GM12873 (cell line): ENCODE data around the gene FBXL2.

Source experiments
- TF ChIP-seq, protein P1 (sequence below): IDR thresholded peaks from 2 replicates; pipeline ENCODE4 v1.5.1; 2012; ENCODE audit warnings: low read depth, mild to moderate bottlenecking, moderate library complexity, low read length, control low read depth; ENCODE audit not compliant: insufficient read depth; ENCODE audit errors: missing control alignments

FBXL2 gene

DNA sequence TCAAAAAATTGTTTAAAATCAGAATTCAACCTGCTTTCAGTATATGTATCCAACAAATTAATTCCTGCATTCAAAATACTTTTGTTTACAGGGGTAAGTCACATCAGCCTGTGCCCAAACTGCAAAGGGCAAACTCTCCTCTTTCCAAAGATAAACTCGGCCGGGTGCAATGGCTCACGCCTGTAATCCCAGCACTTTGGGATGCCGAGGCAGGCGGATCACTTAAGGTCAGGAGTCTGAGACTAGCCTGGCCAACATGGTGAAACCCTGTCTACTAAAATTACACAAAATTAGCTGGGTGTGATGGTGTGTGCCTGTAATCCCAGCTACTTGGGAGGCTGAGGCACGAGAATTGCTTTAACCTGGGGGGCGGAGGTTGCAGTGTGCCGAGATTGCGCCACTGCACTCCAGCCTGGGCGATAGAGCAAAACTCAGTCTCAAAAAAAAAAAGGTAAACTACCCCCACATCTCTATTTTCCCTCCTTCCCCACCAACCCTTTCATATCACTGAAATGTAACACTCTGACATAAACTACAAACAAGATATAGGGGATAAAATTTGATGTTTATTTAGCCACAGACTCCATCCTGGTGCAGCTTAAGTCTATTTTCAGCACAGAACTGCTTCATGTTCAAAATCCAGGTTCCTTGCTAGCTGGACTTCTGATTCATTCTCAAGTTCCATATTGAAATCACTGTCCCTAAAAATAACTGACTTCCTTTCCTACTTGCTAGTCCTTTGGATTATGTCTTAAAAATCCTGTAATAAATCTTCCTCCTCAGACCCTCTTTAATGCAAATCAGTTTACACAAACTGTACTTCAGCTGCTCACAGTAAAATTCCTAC is 147.6 kb downstream of the FBXL2 start:
- TF ChIP-seq, protein P1, sequence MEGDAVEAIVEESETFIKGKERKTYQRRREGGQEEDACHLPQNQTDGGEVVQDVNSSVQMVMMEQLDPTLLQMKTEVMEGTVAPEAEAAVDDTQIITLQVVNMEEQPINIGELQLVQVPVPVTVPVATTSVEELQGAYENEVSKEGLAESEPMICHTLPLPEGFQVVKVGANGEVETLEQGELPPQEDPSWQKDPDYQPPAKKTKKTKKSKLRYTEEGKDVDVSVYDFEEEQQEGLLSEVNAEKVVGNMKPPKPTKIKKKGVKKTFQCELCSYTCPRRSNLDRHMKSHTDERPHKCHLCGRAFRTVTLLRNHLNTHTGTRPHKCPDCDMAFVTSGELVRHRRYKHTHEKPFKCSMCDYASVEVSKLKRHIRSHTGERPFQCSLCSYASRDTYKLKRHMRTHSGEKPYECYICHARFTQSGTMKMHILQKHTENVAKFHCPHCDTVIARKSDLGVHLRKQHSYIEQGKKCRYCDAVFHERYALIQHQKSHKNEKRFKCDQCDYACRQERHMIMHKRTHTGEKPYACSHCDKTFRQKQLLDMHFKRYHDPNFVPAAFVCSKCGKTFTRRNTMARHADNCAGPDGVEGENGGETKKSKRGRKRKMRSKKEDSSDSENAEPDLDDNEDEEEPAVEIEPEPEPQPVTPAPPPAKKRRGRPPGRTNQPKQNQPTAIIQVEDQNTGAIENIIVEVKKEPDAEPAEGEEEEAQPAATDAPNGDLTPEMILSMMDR, result no peak

DNA sequence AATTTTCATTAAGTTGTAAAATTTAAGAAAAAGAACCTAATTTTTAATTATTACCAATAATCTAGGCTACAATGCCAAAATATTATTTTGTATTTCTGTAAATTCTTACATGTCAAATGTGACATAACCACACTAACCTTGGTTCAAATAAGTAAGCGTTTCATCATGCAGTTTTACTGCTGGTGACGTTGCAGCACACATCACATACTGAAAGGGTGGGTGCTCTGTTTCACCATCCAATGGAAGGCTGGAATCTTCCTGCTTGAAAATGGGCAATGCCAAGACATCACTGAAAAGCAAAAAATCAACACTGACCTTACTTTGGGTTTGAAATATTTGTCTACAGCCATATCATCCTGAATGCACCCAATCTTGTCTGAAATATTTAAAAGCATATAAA is 148.2 kb downstream of the FBXL2 start:
- TF ChIP-seq, protein P1, result no peak

DNA sequence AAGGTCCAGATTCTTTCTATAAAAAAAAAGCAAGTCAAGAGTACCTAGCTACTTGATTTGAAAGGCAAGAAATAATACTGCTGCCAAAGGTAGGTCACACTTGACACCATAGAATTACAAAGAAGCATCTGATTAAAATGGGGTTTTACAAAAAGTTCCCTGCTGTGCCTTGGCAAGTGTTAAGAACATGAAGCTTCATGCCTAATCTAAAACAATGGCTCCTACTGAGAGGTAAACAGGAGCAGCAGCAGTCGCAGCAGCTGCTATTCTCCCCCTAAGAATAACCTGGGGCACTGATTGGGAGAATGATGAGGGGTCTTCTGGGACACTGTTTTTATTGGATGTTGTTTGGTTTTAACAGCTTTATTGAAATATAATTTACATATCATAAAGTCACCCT is 148.8 kb downstream of the FBXL2 start:
- TF ChIP-seq, protein P1, result no peak

DNA sequence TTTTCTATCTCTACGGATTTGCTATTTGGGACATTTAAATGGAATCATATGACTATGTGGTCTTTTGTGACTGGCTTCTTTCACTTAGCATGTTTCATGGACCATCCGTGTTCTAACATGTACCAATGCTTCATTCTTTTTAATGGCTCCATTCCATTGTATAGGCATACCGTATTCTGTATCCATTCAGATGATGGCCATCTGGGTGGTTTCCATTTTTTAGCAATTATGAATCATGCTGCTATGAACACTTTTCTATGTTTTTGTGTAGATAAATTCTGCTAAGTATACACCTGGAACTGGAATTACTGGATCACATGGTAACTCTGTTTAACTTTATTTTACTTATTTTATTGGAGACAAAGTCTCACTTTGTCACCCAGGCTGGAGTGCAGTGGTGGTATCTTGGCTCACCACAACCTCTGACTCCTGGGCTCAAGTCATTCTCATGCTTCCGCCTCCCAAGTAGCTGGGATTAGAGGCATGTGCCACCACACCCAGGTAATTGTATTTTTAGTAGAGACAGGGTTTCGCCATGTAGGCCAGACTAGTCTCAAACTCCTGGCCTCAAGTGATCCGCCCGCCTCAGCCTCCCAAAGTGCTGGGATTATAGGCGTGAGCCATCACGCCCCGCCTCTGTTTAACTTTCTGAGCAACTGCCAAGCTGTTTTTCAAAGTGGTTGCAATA is 149.5 kb downstream of the FBXL2 start:
- TF ChIP-seq, protein P1, result no peak

DNA sequence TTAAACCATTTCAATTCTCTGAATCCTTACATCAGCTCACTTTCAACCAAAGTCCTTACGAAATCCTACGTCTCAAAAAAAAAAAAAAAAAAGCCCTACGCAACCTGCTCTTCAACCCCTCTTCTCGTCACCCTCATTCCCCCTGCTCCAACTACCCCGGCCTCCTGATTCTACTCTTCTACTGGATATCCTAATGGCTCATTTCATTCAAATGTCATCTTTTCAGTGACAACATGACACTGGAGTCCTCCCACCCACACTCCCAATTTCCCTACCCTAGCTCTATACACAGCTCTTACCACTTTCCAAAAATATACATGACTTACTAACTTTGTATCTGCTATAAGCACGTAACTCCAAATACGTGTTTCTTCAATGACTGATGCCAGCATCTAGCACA is 151.5 kb downstream of the FBXL2 start:
- TF ChIP-seq, protein P1, result no peak

- TF ChIP-seq, protein P1, result no peak
Measured at GRCh38 chr3:33430061-33430460, 152.8 kb downstream of the FBXL2 start.

DNA sequence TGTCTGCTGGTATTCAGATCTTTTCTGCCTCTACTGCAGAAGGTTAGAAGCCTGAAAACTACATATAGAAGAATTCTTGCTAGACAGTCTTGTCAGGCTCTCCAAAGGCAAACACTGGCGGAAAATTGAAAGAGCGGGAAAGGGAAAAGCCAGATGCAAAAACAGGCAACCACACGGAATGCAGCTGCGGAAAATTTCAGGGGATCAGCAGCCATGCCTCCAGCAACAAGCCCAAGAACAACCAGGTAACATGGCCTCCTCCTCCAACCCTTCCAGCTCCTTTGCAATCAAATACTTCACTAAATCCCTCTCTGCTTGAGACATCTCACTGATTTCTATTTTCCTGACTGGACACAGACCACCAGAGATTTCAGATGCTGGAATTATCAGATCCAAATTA is 153.3 kb downstream of the FBXL2 start:
- TF ChIP-seq, protein P1, result no peak
